Stimulated activated CD4-positive, alpha-beta T cell treated with anti-CD3 and anti-CD28 coated beads, Interleukin-12 subunit alpha, Interleukin-12 subunit beta, amount 100 ng/mL, for 24 hours (primary cell): ENCODE data around the gene MLLT3.

Experiments
- DNase-seq, 2 experiments: peaks; one replicate each; pipeline ENCODE4 v3.0.0-alpha.2; 2020; ENCODE audit warnings: low read depth in 2 of 2

MLLT3 gene

GRCh38 chr9:20477940-20478620 is 144.2 kb downstream of the MLLT3 start:
- DNase-seq: no peak

GRCh38 chr9:20476912-20477521 is 145.3 kb downstream of the MLLT3 start:
- DNase-seq: no peak

GRCh38 chr9:20474496-20474895 is 147.8 kb downstream of the MLLT3 start:
- no peak for DNase-seq

GRCh38 chr9:20473515-20474013 is 148.7 kb downstream of the MLLT3 start:
- DNase-seq: no peak

GRCh38 chr9:20472342-20473045 is 149.8 kb downstream of the MLLT3 start:
- no peak for DNase-seq

- DNase-seq: no peak
These were observed 155.8 kb downstream of the MLLT3 start for GRCh38 chr9:20466328-20467008.

- no peak for DNase-seq
These were observed 158.1 kb downstream of the MLLT3 start for GRCh38 chr9:20464242-20464641.

GRCh38 chr9:20463823-20464222 is 158.5 kb downstream of the MLLT3 start:
- no peak for DNase-seq

GRCh38 chr9:20462410-20462809 is 159.9 kb downstream of the MLLT3 start:
- no peak for DNase-seq

- DNase-seq: no peak
These were observed 175.0 kb downstream of the MLLT3 start for GRCh38 chr9:20447291-20447690.

GRCh38 chr9:20446248-20446647 is 176.1 kb downstream of the MLLT3 start:
- no peak for DNase-seq

- no peak for DNase-seq
These were observed 179.6 kb downstream of the MLLT3 start for GRCh38 chr9:20442461-20443319.

- DNase-seq: no peak
These were observed 180.4 kb downstream of the MLLT3 start for GRCh38 chr9:20441711-20442423.

GRCh38 chr9:20441166-20441565 is 181.1 kb downstream of the MLLT3 start:
- no peak for DNase-seq

- no peak for DNase-seq
These were observed 184.8 kb downstream of the MLLT3 start for GRCh38 chr9:20437476-20437875.

GRCh38 chr9:20436476-20437195 is 185.7 kb downstream of the MLLT3 start:
- DNase-seq: no peak

- no peak for DNase-seq
These were observed 193.3 kb downstream of the MLLT3 start for GRCh38 chr9:20428976-20429375.

GRCh38 chr9:20427359-20427758 is 194.9 kb downstream of the MLLT3 start:
- DNase-seq: no peak

GRCh38 chr9:20426019-20426418 is 196.3 kb downstream of the MLLT3 start:
- no peak for DNase-seq

GRCh38 chr9:20419533-20419932 is 202.8 kb downstream of the MLLT3 start:
- no peak for DNase-seq
